ENCODE results near the gene RERE. TPM values are rescaled to one million over a fixed set of nuclear protein-coding genes. Genes with fewer than 3 reads are reported as not detected.

RERE gene
- total RNA-seq, 2 experiments from 2014 or later: 73.1 to 211 TPM

- DNase-seq (ENCODE audit: low spot score): no peak
- Histone ChIP-seq H4K20me1 (ENCODE audit: insufficient read depth, low read length) (peaks cover 18% of the 10 kb centered on the region), H3K27ac (ENCODE audit: low read depth, low read length, poor library complexity, severe bottlenecking) (no peak overlapping the region), H3K4me2 (ENCODE audit: low read length) (no peak overlapping the region), H3K79me2 (ENCODE audit: insufficient read depth, low read depth, low read length) (peaks cover 16% of the 10 kb centered on the region; the same call in 1 of the 2 replicates), H3K36me3 (ENCODE audit: insufficient read depth, low read length) (peaks cover 100% of the 10 kb centered on the region), H3K9me3 (ENCODE audit: low read length) (no peaks in the 10 kb centered on the region), H3K4me3 (ENCODE audit: low read depth, low read length, poor library complexity, severe bottlenecking) (no peak overlapping the region), H3K4me1 (ENCODE audit: insufficient read depth, low read length, poor library complexity, severe bottlenecking) (no peaks in the 10 kb centered on the region), H3K9me2 (ENCODE audit: insufficient read depth, low read length) (no peaks in the 10 kb centered on the region), H2AFZ (ENCODE audit: low read length) (no peak overlapping the region)
- CTCF ChIA-PET (ENCODE audit: unreplicated experiment): no interaction called here
- no TSS peak for BruUV-seq (replicated peaks)
- intact Hi-C loops (cut with micrococcal nuclease; ENCODE audit: unreplicated experiment): no loop called here
- POLR2A ChIA-PET: no interaction called here
- TF ChIP-seq CTCF (conservative IDR thresholded peaks at IDR 0.05; ENCODE audit: low read length) (no peak), EZH2phosphoT487 (IDR thresholded peaks at IDR 0.05; ENCODE audit: borderline replicate concordance, low read depth, low read length) (no peak)
Observed at GRCh38 chr1:8866173-8866791, 48.8 kb upstream of the RERE start.

GRCh38 chr1:8864713-8865344, 47.4 kb upstream of the RERE start:
- Histone ChIP-seq H4K20me1 (ENCODE audit: insufficient read depth, low read length) (peaks cover 4% of the 10 kb centered on the region), H3K9me2 (ENCODE audit: insufficient read depth, low read length) (no peaks in the 10 kb centered on the region), H3K4me1 (ENCODE audit: insufficient read depth, low read length, poor library complexity, severe bottlenecking) (no peaks in the 10 kb centered on the region), H2AFZ (ENCODE audit: low read length) (no peak overlapping the region), H3K27ac (ENCODE audit: low read depth, low read length, poor library complexity, severe bottlenecking) (no peak overlapping the region), H3K9me3 (ENCODE audit: low read length) (no peaks in the 10 kb centered on the region), H3K36me3 (ENCODE audit: insufficient read depth, low read length) (peaks cover 100% of the 10 kb centered on the region), H3K79me2 (ENCODE audit: insufficient read depth, low read depth, low read length) (peaks cover 4% of the 10 kb centered on the region; the same call in 1 of the 2 replicates), H3K4me3 (ENCODE audit: low read depth, low read length, poor library complexity, severe bottlenecking) (no peak overlapping the region), H3K4me2 (ENCODE audit: low read length) (no peak overlapping the region)
- TF ChIP-seq CTCF (conservative IDR thresholded peaks at IDR 0.05; ENCODE audit: low read length) (no peak), EZH2phosphoT487 (IDR thresholded peaks at IDR 0.05; ENCODE audit: borderline replicate concordance, low read depth, low read length) (no peak)
- POLR2A ChIA-PET: interaction anchor here (0.6 kb wide), 1 partner anchor 23 kb away, joined by 4 read pairs; no protein-coding TSS in a partner anchor
- intact Hi-C loops (cut with micrococcal nuclease; ENCODE audit: unreplicated experiment): no loop called here
- CTCF ChIA-PET (ENCODE audit: unreplicated experiment): no interaction called here
- no peak for DNase-seq (ENCODE audit: low spot score)
- BruUV-seq (replicated peaks): no TSS peak

GRCh38 chr1:8863794-8864233, 46.4 kb upstream of the RERE start:
- CTCF ChIA-PET (ENCODE audit: unreplicated experiment): no interaction called here
- Histone ChIP-seq H3K4me3 (ENCODE audit: low read depth, low read length, poor library complexity, severe bottlenecking) (no peak overlapping the region), H2AFZ (ENCODE audit: low read length) (no peak overlapping the region), H3K36me3 (ENCODE audit: insufficient read depth, low read length) (peaks cover 100% of the 10 kb centered on the region), H3K79me2 (ENCODE audit: insufficient read depth, low read depth, low read length) (peaks cover under 1% of the 10 kb centered on the region; the same call in 1 of the 2 replicates), H3K9me3 (ENCODE audit: low read length) (no peaks in the 10 kb centered on the region), H3K9me2 (ENCODE audit: insufficient read depth, low read length) (no peaks in the 10 kb centered on the region), H4K20me1 (ENCODE audit: insufficient read depth, low read length) (peaks cover 2% of the 10 kb centered on the region), H3K4me2 (ENCODE audit: low read length) (no peak overlapping the region), H3K4me1 (ENCODE audit: insufficient read depth, low read length, poor library complexity, severe bottlenecking) (no peaks in the 10 kb centered on the region), H3K27ac (ENCODE audit: low read depth, low read length, poor library complexity, severe bottlenecking) (no peak overlapping the region)
- no peak for DNase-seq (ENCODE audit: low spot score)
- no TSS peak for BruUV-seq (replicated peaks)
- POLR2A ChIA-PET: interaction anchor here (1.0 kb wide), 1 partner anchor 10 kb away, joined by 3 read pairs; no protein-coding TSS in a partner anchor
- intact Hi-C loops (cut with micrococcal nuclease; ENCODE audit: unreplicated experiment): no loop called here
- TF ChIP-seq EZH2phosphoT487 (IDR thresholded peaks at IDR 0.05; ENCODE audit: borderline replicate concordance, low read depth, low read length) (no peak), CTCF (conservative IDR thresholded peaks at IDR 0.05; ENCODE audit: low read length) (no peak)

Data from OCI-LY7 (cell line).